ENCODE results near the gene HES7. TPM values are rescaled to one million over a fixed set of nuclear protein-coding genes. Genes with fewer than 3 reads are reported as not detected.

The HES7 gene
- total RNA-seq, 4 donors from 2014 or later, result 0.46 TPM; not detected in 3

GRCh38 chr17:8141741-8142140 is 17.8 kb upstream of the HES7 start:
- TF ChIP-seq CTCF (IDR thresholded peaks at IDR 0.05), result no peak
- no peak for DNase-seq (ENCODE audit: low spot score)
- ATAC-seq (ENCODE audit: low FRiP score), result no peak

GRCh38 chr17:8141045-8141444 is 17.1 kb upstream of the HES7 start:
- ATAC-seq (ENCODE audit: low FRiP score), result no peak
- TF ChIP-seq CTCF (IDR thresholded peaks at IDR 0.05), result no peak
- no peak for DNase-seq (ENCODE audit: low spot score)

- no peak for ATAC-seq (ENCODE audit: low FRiP score)
- no peak for DNase-seq (ENCODE audit: low spot score)
- no peak for TF ChIP-seq CTCF (IDR thresholded peaks at IDR 0.05)
Measured at GRCh38 chr17:8140065-8141029, 16.4 kb upstream of the HES7 start.

- DNase-seq (ENCODE audit: low spot score) (peak; percentile 70), ATAC-seq (ENCODE audit: low FRiP score) (peak; percentile 91)
- peak in 2 of 3 donors; percentile 71 to 73 for TF ChIP-seq CTCF (IDR thresholded peaks at IDR 0.05)
Measured at GRCh38 chr17:8138672-8139371, 14.9 kb upstream of the HES7 start.

- no peak for TF ChIP-seq CTCF (IDR thresholded peaks at IDR 0.05)
- DNase-seq (ENCODE audit: low spot score), result no peak
- ATAC-seq (ENCODE audit: low FRiP score), result no peak
Measured at GRCh38 chr17:8138374-8138671, 14.4 kb upstream of the HES7 start.

GRCh38 chr17:8137645-8138373 is 13.9 kb upstream of the HES7 start:
- no peak for ATAC-seq (ENCODE audit: low FRiP score)
- TF ChIP-seq CTCF (IDR thresholded peaks at IDR 0.05), result no peak
- no peak for DNase-seq (ENCODE audit: low spot score)

Data from omental fat pad (tissue), 4 donors.